HG02973 (cell line): ENCODE measurements around the gene UBAC2.
A peak's percentile ranks its signal among the peaks of the same experiment; 100 is the strongest.

ENCODE experiments used
- ATAC-seq: cut with Tn5 transposase; IDR thresholded peaks from one replicate; pipeline ENCODE4 v1.9.1; 2021; ENCODE audit warnings: moderate library complexity; ENCODE audit not compliant: unreplicated experiment

Gene UBAC2, protein sequence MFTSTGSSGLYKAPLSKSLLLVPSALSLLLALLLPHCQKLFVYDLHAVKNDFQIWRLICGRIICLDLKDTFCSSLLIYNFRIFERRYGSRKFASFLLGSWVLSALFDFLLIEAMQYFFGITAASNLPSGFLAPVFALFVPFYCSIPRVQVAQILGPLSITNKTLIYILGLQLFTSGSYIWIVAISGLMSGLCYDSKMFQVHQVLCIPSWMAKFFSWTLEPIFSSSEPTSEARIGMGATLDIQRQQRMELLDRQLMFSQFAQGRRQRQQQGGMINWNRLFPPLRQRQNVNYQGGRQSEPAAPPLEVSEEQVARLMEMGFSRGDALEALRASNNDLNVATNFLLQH

DNA sequence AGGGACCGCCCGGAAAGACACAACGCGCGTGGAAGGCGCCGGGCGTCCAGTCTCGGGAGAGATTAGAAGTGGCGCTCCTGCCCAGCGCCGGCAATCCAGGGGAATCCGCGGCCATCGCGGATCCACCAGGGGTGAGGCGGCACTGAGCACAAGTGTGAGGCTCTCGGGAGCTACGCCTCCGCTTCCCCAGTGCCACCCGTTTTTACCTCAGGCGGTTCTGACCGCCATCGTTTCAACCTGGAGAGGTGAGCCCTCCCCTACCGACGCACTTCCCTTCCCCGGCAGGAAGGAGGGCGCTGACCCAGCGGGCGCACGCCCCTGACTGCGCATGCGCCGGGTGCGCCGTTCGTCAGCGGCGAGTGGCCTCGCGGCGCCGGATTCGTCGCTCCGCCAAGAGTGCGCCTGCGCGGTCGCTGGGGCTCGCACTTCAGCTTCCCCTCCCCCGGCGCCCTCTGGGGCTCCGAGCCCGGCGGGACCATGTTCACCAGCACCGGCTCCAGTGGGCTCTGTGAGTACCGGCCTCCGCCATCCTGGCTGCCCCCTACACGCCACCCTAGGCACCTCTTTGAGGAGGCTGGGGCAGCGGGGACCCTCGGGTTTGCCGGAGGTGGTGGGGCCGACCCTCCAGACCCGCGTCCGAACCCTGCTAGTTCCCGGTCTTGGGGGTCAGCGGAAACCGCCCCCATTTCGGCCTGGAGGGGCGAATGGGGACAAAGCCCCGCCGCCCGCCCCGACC is at the start of gene UBAC2:
Gene UBAC2, plus strand, starts transcription at position 423 of the 736 bp plus-strand sequence. Its CDS starts 55 bp downstream, at position 478.
- ATAC-seq, result peak; percentile 55

- peak; percentile 95 for ATAC-seq
Observed at GRCh38 chr13:99151516-99151915, 49.1 kb upstream of the UBAC2 start.

- ATAC-seq, result no peak
Observed at GRCh38 chr13:99153219-99153618, 47.4 kb upstream of the UBAC2 start.

DNA sequence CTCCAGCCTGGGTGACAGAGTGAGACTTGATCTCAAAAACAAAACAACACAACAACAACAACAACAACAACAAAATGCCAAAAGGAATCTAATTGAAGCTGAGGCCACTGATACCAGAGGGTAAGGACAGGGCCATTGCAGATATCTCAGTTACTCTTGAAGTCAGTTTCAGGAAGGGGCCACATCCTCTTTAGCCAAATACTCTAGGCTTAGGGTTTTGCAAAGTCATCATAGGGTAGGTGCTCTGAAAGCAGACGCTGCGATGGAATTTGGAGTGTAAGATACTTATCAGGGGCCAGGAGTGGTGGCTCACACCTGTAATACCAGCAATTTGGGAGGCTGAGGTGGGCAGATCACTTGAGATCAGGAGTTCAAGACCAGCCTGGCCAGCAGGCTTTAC is 46.6 kb upstream of the UBAC2 start:
- no peak for ATAC-seq

DNA sequence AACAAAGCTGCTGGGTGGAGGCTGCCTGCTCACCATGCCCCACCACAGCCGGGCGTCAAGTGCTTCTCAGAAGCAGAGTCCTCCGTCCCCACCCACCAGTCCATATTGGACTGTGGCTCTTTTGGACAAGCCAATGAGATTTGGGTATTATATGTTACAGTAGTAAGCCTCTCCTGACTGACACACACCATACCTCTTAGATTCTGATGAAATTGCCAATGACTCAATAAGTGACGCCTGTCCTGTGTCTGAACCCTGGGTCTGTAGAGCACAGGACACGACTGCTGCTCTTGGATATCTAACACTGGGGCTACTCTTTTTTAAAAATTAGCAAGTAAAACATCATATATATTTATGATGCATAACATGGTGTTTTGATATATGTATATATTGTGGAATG is 44.8 kb upstream of the UBAC2 start:
- ATAC-seq, result no peak

GRCh38 chr13:99157046-99157445 is 43.6 kb upstream of the UBAC2 start:
- ATAC-seq, result no peak

DNA sequence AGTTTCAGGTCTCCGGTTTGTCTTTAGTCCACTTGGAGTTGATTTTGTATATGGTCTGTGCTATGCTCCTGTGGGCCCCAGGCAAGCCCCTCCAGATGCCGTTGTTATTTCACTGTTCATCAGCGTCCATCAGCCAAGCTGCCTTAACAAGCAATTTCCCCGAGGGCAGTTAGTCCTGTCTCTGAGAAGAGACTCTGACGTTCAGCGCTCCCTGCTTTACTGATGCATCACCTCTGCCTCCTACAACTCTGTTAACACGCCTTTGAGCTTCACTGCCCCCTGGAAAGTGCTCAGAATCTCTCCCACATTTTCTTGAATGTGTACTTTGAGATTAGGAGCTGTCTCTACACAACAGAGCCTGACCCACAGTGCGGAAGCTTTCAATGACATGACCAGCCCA is 41.8 kb upstream of the UBAC2 start:
- no peak for ATAC-seq

GRCh38 chr13:99159331-99160061 is 41.2 kb upstream of the UBAC2 start:
- no peak for ATAC-seq

DNA sequence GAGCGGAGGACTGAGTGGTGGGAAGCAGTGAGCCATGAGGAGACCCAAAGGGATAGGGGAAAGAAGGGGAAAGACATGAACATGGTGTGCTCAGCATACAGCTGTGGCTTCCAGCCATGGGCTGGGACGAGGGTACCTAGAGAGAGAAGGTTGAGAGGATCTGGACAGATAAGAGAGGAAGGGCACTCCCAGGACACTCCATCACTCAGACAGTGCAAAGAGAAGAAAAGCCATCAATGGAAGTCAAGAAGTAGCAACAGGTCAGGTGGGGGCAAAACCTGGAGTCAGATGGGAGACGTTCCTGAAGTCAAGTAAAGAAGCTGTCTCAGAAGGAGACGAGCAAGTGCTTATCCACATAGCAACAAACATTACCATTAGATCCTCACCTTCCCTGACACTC is 40.2 kb upstream of the UBAC2 start:
- no peak for ATAC-seq

DNA sequence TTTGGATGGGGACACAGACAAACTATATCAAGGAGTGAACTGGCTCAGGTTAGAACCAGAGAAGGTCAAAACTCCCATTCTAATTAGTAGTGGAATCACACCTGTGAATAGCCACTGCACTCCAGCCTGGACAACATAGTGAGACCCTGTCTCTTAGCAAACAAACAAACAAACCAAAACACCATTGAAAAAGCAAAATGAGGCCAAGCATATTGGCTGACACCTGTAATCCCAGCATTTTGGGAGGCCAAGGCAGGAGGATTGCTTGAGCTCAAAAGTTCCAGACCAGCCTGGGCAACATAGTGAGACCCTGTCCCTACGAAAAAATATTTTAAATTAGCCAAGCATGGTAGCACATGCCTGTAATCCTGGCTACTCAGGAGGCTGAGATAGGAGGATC is 39.1 kb upstream of the UBAC2 start:
- ATAC-seq, result no peak

DNA sequence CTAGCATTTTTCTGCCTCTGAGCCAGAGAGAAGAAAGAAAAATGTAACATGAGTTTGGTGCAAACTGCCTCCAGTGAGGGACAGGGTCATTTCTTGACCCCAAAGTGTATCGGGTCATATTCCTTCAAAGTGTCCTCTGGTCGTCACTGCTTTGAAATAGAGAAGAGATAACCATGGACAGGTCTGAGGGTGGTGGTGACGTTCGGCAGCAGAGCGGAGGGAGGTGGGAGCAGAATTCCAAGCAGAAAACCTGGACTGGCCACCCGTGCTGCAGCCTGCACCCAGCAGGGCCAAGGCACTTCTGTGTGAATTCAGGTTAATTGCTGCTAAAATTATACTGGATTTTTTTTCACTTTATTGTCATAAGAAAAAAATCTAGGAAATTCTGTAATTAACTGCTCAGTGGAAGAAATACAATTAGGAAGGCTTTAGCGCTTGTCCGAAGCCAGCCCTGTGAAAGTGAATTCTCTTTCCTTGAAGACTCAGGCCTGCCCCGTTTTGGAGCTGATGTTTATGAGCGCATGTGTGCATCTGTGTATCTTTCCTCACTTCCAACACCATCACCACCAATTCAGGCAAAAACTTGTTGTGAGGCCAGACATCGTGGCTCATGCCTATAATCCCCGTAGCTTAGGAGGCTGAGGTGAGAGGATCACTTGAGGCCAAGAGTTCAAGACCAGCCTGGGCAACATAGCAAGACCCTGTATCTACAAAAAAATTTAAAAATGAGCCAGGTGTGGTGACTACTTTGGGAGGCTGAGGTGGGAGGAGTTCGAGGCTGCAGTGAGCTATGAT is 37.9 kb upstream of the UBAC2 start:
- ATAC-seq, result no peak

DNA sequence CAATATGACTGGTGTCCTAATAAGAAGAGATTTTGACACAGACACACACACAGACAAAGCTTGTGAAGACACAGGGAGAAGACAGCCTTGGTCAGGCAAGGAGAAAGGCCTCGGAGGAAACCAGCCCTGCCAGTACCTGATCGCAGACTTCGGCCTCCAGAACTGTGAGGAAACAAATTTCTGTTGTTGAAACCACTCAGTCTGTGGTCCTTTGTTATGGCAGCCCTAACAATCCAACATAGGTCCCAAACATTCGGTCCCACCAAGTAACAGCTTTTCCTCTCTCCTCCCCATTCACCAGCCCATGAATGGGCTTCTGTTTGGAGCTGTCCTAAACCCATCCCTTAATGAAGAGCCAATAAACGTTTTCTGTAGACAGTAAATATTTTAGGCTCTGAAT is 36.4 kb upstream of the UBAC2 start:
- ATAC-seq, result no peak

DNA sequence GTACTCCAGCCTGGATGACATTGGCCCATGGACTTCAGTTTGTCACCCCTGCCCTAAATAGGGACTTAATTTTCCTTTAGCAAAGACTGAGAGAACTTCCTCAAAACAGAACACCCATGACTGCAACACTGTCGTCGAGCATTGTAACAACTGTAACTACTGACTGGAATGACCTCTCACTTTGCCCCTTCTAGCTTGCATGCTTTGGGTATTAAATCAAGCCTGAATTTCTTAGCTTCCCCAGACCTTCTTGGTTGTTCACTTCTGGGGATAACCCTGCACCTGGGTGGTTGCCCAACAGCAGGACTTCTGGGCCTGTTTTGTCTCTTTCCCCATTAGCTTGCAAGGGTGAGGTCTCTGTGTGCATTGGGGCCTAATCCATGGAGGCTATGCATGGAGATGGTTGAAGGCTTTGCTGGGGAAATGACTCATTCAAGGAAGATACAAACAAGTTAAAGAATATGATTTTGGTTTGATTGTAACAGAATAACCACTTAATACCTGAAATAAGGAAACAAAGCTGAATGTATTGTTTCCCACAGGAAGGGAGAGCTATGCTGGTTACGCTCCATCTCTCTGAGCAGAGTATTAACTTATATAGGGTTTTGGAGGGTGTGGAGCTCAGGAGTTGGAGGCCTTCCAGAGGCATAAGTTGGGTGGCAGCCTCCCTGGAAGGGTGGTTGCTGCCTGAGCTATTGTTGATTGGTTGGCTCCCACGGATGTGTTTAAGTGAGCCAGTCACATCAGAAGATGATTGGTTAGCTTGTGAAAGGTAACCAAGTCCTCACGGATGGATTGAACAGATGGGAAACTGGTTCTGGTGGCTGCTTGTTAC is 34.7 kb upstream of the UBAC2 start:
- no peak for ATAC-seq

DNA sequence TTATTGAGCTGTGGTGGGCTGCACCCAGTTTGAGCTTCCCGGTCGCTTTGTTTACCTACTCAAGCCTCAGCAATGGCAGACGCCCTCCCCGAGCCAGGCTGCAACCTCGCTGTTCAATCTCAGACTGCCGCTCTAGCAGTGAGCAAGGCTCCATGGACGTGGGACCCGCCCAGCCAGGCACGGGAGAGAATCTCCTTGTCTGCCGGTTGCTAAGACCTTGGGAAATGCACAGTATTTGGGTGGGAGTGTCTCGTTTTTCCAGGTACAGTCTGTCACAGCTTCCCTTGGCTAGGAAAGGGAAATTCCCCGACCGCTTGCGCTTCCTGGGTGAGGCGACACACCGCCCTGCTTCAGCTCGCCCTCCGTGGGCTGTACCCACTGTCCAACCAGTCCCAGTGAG is 27.7 kb upstream of the UBAC2 start:
- no peak for ATAC-seq

DNA sequence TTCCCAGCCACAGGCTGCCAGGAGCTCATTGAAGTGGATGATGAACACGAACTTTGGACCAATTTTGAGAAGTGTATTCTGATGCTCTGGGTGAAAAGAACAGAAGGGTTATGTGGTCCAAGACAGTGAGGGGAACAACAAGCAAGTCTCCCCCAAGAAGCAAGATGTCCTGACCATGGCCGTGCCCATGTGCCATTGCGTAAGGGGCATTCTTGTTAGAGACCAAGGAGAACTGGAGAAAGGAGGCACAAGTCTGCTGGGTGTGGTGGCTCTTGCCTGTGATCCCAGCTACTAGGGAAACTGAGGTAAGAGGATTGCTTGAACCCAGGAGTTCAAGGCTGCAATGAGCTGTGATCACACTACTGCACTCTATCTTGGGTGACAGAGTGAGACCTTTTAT is 27.0 kb upstream of the UBAC2 start:
- ATAC-seq, result no peak

GRCh38 chr13:99174533-99175100 is 26.0 kb upstream of the UBAC2 start:
- no peak for ATAC-seq

GRCh38 chr13:99176309-99177276 is 24.1 kb upstream of the UBAC2 start:
- peak; percentile 78 for ATAC-seq

- no peak for ATAC-seq
Observed at GRCh38 chr13:99178636-99179035, 22.0 kb upstream of the UBAC2 start.

- ATAC-seq, result no peak
Observed at GRCh38 chr13:99179460-99179859, 21.2 kb upstream of the UBAC2 start.
